NB4 (cell line): ENCODE results near the gene RRBP1.

ENCODE experiments used
- MYC ChIP-seq: IDR thresholded peaks from 2 replicates; pipeline ENCODE4 v1.6.1; 2011; ENCODE audit warnings: low read depth, low read length
- POLR2A ChIP-seq: IDR thresholded peaks from 2 replicates; pipeline ENCODE4 v1.6.1; 2011; ENCODE audit warnings: mild to moderate bottlenecking; ENCODE audit not compliant: insufficient read length; ENCODE audit errors: extremely low read depth
- TF ChIP-seq, protein P1 (sequence below): IDR thresholded peaks from one replicate; pipeline ENCODE4 v1.5.1; 2012; ENCODE audit warnings: low read depth, low read length

GRCh38 chr20:17675519-17676377 is 6.3 kb downstream of the RRBP1 start:
- TF ChIP-seq, protein P1, sequence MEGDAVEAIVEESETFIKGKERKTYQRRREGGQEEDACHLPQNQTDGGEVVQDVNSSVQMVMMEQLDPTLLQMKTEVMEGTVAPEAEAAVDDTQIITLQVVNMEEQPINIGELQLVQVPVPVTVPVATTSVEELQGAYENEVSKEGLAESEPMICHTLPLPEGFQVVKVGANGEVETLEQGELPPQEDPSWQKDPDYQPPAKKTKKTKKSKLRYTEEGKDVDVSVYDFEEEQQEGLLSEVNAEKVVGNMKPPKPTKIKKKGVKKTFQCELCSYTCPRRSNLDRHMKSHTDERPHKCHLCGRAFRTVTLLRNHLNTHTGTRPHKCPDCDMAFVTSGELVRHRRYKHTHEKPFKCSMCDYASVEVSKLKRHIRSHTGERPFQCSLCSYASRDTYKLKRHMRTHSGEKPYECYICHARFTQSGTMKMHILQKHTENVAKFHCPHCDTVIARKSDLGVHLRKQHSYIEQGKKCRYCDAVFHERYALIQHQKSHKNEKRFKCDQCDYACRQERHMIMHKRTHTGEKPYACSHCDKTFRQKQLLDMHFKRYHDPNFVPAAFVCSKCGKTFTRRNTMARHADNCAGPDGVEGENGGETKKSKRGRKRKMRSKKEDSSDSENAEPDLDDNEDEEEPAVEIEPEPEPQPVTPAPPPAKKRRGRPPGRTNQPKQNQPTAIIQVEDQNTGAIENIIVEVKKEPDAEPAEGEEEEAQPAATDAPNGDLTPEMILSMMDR, result no peak
- TF ChIP-seq POLR2A (no peak), MYC (no peak)
